ENCODE data around the gene KIAA1958.

KIAA1958 gene

DNA sequence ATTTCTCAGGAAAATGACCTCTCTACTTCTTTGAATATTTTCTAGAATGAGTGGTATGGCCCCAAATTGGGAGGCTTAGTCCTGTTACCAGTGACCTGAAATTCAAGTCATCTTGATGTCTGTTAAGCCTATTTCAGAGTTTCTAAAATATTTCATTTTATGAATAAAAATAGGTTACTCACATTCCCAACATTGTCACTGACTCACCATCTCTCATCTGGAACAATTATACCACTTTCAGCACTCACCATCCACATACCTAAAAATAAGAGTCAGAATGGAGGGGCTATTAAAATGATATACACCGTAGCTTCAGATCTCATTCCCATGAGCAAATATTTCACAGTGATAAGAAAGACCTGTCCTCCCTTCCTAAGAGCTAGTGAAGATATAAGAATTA lies 71.8 kb downstream of the KIAA1958 start:
- no peaks in the 10 kb centered on the region for H3K36me3 ChIP-seq (ENCODE audit: control insufficient read depth, insufficient read depth, low read length)
- H3K4me3 ChIP-seq (replicated peaks; ENCODE audit: low read depth, low read length), result no peak overlapping the region
- TF ChIP-seq, protein P1, sequence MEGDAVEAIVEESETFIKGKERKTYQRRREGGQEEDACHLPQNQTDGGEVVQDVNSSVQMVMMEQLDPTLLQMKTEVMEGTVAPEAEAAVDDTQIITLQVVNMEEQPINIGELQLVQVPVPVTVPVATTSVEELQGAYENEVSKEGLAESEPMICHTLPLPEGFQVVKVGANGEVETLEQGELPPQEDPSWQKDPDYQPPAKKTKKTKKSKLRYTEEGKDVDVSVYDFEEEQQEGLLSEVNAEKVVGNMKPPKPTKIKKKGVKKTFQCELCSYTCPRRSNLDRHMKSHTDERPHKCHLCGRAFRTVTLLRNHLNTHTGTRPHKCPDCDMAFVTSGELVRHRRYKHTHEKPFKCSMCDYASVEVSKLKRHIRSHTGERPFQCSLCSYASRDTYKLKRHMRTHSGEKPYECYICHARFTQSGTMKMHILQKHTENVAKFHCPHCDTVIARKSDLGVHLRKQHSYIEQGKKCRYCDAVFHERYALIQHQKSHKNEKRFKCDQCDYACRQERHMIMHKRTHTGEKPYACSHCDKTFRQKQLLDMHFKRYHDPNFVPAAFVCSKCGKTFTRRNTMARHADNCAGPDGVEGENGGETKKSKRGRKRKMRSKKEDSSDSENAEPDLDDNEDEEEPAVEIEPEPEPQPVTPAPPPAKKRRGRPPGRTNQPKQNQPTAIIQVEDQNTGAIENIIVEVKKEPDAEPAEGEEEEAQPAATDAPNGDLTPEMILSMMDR (IDR thresholded peaks at IDR 0.05; ENCODE audit: insufficient read depth, low read length, poor library complexity, severe bottlenecking), result no peak
- H3K27me3 ChIP-seq (replicated peaks; ENCODE audit: control insufficient read depth, insufficient read depth, low read length), result no peaks in the 10 kb centered on the region
- no peak for DNase-seq (ENCODE audit: extremely low read depth, insufficient read length)

DNA sequence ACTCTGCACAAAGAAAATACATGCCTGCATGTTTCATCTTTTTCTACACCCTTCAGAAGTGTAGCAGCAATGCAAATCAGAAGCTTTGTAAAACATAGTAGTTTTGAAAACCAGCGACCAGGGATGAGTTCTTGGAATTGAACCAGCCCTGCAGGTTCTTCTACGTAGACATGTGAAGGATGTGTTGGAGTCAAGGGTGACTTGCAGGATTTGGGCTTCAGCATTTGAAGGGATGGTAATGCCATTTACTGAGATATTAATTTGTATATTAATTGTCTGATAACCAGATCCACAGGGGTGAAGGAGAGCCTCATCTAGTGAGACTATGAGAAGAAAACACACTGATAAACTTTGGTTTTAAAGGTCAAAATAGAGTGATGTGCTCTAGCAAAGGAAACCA lies 72.4 kb downstream of the KIAA1958 start:
- Histone ChIP-seq H3K36me3 (ENCODE audit: control insufficient read depth, insufficient read depth, low read length) (no peaks in the 10 kb centered on the region), H3K4me3 (replicated peaks; ENCODE audit: low read depth, low read length) (no peak overlapping the region), H3K27me3 (replicated peaks; ENCODE audit: control insufficient read depth, insufficient read depth, low read length) (no peaks in the 10 kb centered on the region)
- DNase-seq (ENCODE audit: extremely low read depth, insufficient read length), result no peak
- TF ChIP-seq, protein P1 (IDR thresholded peaks at IDR 0.05; ENCODE audit: insufficient read depth, low read length, poor library complexity, severe bottlenecking), result no peak

DNA sequence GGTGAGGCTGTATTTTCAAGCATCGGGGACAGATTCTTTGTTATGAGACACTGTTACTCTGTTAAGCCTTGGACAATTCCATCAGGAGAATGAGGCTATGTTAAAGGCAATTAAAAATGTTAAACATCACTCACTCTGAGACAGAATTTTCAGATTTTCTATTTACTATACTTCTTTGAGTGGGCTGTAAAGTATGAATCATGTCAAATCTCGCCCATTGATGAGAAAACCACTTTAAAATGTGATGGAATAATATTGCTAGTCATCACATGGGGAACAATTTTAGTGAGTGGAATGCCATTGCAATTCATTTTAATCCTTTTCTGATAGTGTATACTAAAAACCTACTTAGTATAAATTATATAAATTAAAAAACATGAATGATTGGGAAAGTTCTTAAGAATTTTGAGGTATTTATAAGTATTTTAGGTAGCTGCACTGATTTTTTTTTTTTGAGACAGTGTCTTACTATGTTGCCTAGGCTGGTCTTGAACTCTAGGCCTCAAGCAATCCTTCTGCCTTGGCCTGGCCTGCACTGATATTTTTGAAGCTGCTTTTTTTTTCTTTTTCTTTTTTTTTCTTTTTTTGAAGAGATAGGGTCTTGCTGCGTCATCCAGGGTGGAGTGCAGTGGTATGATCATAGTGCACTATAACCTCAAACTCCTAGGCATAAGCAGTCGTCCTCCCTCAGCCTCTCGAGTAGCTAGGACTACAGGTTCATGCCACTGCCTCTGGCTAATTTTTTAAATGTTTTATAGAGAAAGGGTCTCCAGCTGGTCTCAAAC lies 73.2 kb downstream of the KIAA1958 start:
- H3K36me3 ChIP-seq (ENCODE audit: control insufficient read depth, insufficient read depth, low read length), result no peaks in the 10 kb centered on the region
- H3K27me3 ChIP-seq (replicated peaks; ENCODE audit: control insufficient read depth, insufficient read depth, low read length), result no peaks in the 10 kb centered on the region
- no peak overlapping the region for H3K4me3 ChIP-seq (replicated peaks; ENCODE audit: low read depth, low read length)
- DNase-seq (ENCODE audit: extremely low read depth, insufficient read length), result no peak
- TF ChIP-seq, protein P1 (IDR thresholded peaks at IDR 0.05; ENCODE audit: insufficient read depth, low read length, poor library complexity, severe bottlenecking), result no peak

DNA sequence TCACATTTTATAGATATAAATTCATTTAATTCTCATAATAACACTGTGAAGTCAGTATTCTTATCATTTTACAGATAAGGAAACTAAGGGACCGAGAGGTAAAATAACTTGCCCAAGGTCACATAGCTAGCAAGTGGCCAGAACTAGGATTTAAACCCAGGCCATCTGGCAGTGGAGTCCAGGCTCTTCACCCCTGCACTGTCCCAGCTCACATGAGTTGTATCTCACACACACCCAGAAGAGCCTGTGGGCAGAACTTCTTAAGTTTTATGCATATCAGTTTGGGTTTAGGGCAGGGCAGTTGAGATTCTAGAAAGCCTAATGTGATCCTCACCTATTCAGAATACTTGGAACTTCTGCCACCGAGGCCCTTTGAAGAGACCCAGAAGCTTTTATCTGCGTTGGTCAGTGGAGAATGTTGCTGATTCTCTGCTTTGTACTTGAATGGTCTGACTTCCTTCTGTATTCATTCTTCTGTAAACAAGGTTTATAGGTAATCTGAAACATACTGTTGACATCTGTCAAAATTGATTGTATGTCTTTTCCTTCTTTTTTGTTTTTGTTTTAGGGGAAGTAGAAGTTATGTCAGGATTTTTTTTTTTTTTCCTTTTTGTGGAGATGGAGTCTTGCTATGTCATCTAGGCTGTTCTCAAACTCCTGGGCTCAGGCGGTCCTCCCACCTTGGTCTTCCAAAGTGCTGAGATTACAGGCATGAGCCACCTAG lies 75.8 kb downstream of the KIAA1958 start:
- H3K27me3 ChIP-seq (replicated peaks; ENCODE audit: control insufficient read depth, insufficient read depth, low read length), result no peaks in the 10 kb centered on the region
- TF ChIP-seq, protein P1 (IDR thresholded peaks at IDR 0.05; ENCODE audit: insufficient read depth, low read length, poor library complexity, severe bottlenecking), result no peak
- H3K4me3 ChIP-seq (replicated peaks; ENCODE audit: low read depth, low read length), result no peak overlapping the region
- no peak for DNase-seq (ENCODE audit: extremely low read depth, insufficient read length)
- no peaks in the 10 kb centered on the region for H3K36me3 ChIP-seq (ENCODE audit: control insufficient read depth, insufficient read depth, low read length)

DNA sequence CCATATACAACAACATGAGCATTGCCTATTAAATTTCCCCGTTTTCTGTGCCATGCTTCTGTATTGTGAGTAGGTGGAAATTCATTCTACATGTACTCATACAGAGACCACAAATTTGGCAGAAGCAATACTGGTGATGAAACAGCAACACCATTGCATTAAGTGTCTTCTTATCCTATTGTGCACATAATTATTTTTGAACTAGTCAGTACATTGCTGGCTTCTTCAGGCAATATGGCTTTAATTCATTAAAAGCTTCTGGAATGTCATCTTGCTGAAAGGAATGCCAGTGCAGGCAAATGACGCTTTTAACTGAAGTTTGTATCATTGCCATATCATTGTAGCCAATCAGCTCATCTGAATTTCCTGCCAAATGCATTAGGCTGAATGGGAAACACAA lies 82.6 kb downstream of the KIAA1958 start:
- Histone ChIP-seq H3K27me3 (replicated peaks; ENCODE audit: control insufficient read depth, insufficient read depth, low read length) (no peaks in the 10 kb centered on the region), H3K36me3 (ENCODE audit: control insufficient read depth, insufficient read depth, low read length) (no peaks in the 10 kb centered on the region), H3K4me3 (replicated peaks; ENCODE audit: low read depth, low read length) (no peak overlapping the region)
- TF ChIP-seq, protein P1 (IDR thresholded peaks at IDR 0.05; ENCODE audit: insufficient read depth, low read length, poor library complexity, severe bottlenecking), result no peak
- DNase-seq (ENCODE audit: extremely low read depth, insufficient read length), result no peak

All from GM06990 (cell line).